GM23338 (cell line): ENCODE results near the gene TIMP3. TPM values are rescaled to one million over a fixed set of nuclear protein-coding genes. Genes with fewer than 3 reads are reported as not detected.

Source experiments
- ATAC-seq: fragments of 200-7000 bp; cut with Tn5 transposase; 3 replicates; pipeline ENCODE4 v1.9.1; 2020
- DNase-seq: peaks from one replicate; pipeline ENCODE4 v3.0.0-alpha.2; 2015; ENCODE audit warnings: low spot score
- H2AFZ ChIP-seq: fragments of 200-600 bp; sonication (generic); 2 replicates; pipeline ENCODE4 v1.8.0; 2016; ENCODE audit warnings: antibody characterized with exemption, mild to moderate bottlenecking, moderate library complexity
- H3F3A ChIP-seq: fragments of 200-600 bp; sonication (generic); replicated peaks from 2 replicates; pipeline ENCODE4 v1.8.0; 2017; ENCODE audit warnings: antibody characterized with exemption, mixed run types, low read depth
- H3K27ac ChIP-seq: fragments of 200-600 bp; sonication (generic); 2 replicates; pipeline ENCODE4 v1.6.1; 2016; ENCODE audit warnings: low read depth
- H3K27me3 ChIP-seq: fragments of 200-600 bp; sonication (generic); 2 replicates; pipeline ENCODE4 v1.8.0; 2016; ENCODE audit warnings: mild to moderate bottlenecking, mixed run types, moderate library complexity; ENCODE audit not compliant: insufficient read depth
- H3K36me3 ChIP-seq: fragments of 200-600 bp; sonication (generic); 2 replicates; pipeline ENCODE4 v1.8.0; 2016; ENCODE audit warnings: mild to moderate bottlenecking; ENCODE audit not compliant: insufficient read depth
- H3K4me1 ChIP-seq: fragments of 200-600 bp; sonication (generic); 2 replicates; pipeline ENCODE4 v1.8.0; 2016; ENCODE audit warnings: mild to moderate bottlenecking, moderate library complexity; ENCODE audit not compliant: insufficient read depth
- H3K4me2 ChIP-seq: fragments of 200-600 bp; sonication (generic); 2 replicates; pipeline ENCODE4 v1.7.1; 2017; ENCODE audit warnings: mixed run types
- H3K4me3 ChIP-seq: fragments of 200-600 bp; sonication (generic); 2 replicates; pipeline ENCODE4 v1.6.1; 2016; ENCODE audit warnings: mixed run types
- H3K79me2 ChIP-seq: fragments of 200-600 bp; sonication (generic); replicated peaks from 2 replicates; pipeline ENCODE4 v1.8.0; 2017; ENCODE audit warnings: mild to moderate bottlenecking; ENCODE audit not compliant: insufficient read depth
- H3K9me2 ChIP-seq: fragments of 200-600 bp; sonication (generic); 2 replicates; pipeline ENCODE4 v1.8.0; 2017; ENCODE audit not compliant: insufficient read depth
- H4K20me1 ChIP-seq: fragments of 200-600 bp; sonication (generic); replicated peaks from 2 replicates; pipeline ENCODE4 v1.8.0; 2017; ENCODE audit warnings: mild to moderate bottlenecking; ENCODE audit not compliant: insufficient read depth
- H3K27ac Mint-ChIP-seq: 2 replicates; pipeline ENCODE4 v1.8.0; 2020; ENCODE audit warnings: inconsistent platforms, mild to moderate bottlenecking, moderate library complexity, mixed read lengths
- H3K27me3 Mint-ChIP-seq: 3 replicates; pipeline ENCODE4 v1.8.0; 2022; ENCODE audit warnings: low read depth, mild to moderate bottlenecking, moderate library complexity, mixed read lengths, inconsistent platforms; ENCODE audit not compliant: insufficient read depth, poor library complexity
- H3K36me3 Mint-ChIP-seq: 3 replicates; pipeline ENCODE4 v1.8.0; 2021; ENCODE audit warnings: low read depth, mild to moderate bottlenecking, inconsistent platforms, moderate library complexity, mixed read lengths
- H3K4me1 Mint-ChIP-seq: 3 replicates; pipeline ENCODE4 v1.8.0; 2020; ENCODE audit warnings: mild to moderate bottlenecking, inconsistent platforms, mixed read lengths
- H3K4me3 Mint-ChIP-seq: 3 replicates; pipeline ENCODE4 v1.8.0; 2021; ENCODE audit warnings: moderate library complexity, mild to moderate bottlenecking, inconsistent platforms, mixed read lengths
- H3K9me3 Mint-ChIP-seq: 3 replicates; pipeline ENCODE4 v1.8.0; 2020; ENCODE audit warnings: moderate library complexity, mild to moderate bottlenecking, inconsistent platforms, mixed read lengths
- CREB1 ChIP-seq: fragments of 250-450 bp; sonication (Bioruptor Pico); IDR thresholded peaks from 2 replicates; pipeline ENCODE4 v1.5.0; 2020; ENCODE audit warnings: low read depth, mild to moderate bottlenecking, moderate library complexity
- EZH2phosphoT487 ChIP-seq: fragments of 200-600 bp; sonication (generic); IDR thresholded peaks from one replicate; pipeline ENCODE4 v1.8.1; 2018; ENCODE audit warnings: antibody characterized with exemption; ENCODE audit not compliant: unreplicated experiment
- JUNB ChIP-seq: IDR thresholded peaks from one replicate; pipeline ENCODE4 v1.6.1; 2016; ENCODE audit warnings: antibody characterized with exemption; ENCODE audit not compliant: unreplicated experiment
- NANOG ChIP-seq: IDR thresholded peaks from 2 replicates; pipeline ENCODE4 v1.6.1; 2016; ENCODE audit warnings: antibody characterized with exemption, borderline replicate concordance
- POLR2AphosphoS5 ChIP-seq: IDR thresholded peaks from 2 replicates; pipeline ENCODE4 v1.6.1; 2016; ENCODE audit warnings: antibody characterized with exemption, low read depth
- ZNF114 ChIP-seq: fragments of 250-450 bp; sonication (Bioruptor Pico); IDR thresholded peaks from 2 replicates; pipeline ENCODE4 v1.5.0; 2020; ENCODE audit warnings: mild to moderate bottlenecking, moderate library complexity
- ZNF331 ChIP-seq: fragments of 250-450 bp; sonication (Bioruptor Pico); IDR thresholded peaks from 2 replicates; pipeline ENCODE4 v1.5.0; 2020; ENCODE audit warnings: low read depth, mild to moderate bottlenecking, moderate library complexity
- polyA plus RNA-seq: library from polyadenylated mRNA; unstranded; fragments of >200 nt; fragmentation: Nextera tagmentation; extraction: Ambion mirVana; gene quantifications from 2 replicates; pipeline ENCODE4 v1.2.1, GENCODE V29; 2016
- total RNA-seq: library from RNA; depleted of rRNA; stranded (reverse); fragments of >200 nt; shearing (Covaris generic); gene quantifications from 2 replicates; pipeline ENCODE4 v1.2.3, GENCODE V29; 2014
- TF ChIP-seq, protein P1 (sequence below), 2 experiments: fragments of 200-600 bp in 1 of 2; sonication (generic) in 1 of 2; conservative IDR thresholded peaks; 2 replicates each; pipeline versions ENCODE4 v1.5.1 to v1.6.1; 2016 to 2017; ENCODE audit warnings: antibody characterized with exemption in 2 of 2, low read depth in 2 of 2, mild to moderate bottlenecking in 2 of 2, moderate library complexity in 1 of 2
- TF ChIP-seq, protein P2 (sequence below): IDR thresholded peaks from 2 replicates; pipeline ENCODE4 v1.6.1; 2016; ENCODE audit warnings: antibody characterized with exemption

The TIMP3 gene
- total and polyA plus RNA-seq, 2 experiments from 2014 or later, result 1.4 to 4.3 TPM

DNA sequence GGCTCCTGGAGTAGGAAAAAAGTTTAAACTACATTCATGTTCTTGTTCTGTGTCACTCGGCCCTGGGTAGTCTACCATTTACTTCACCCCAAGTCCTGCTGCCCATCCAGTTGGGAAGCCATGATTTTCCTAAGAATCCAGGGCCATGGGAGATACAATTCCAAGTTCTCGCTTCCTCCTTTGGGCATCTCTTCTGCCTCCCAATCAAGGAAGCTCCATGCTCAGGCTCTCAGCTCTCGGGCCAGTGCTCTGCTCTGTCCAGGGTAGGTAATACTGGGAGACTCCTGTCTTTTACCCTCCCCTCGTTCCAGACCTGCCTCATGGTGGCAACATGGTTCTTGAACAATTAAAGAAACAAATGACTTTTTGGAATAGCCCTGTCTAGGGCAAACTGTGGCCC lies 60.6 kb downstream of the TIMP3 start:
- Mint-ChIP-seq H3K4me1 (peaks cover 6% of the 10 kb centered on the region; the same call in 1 of the 3 replicates), H3K27me3 (no peaks in the 10 kb centered on the region), H3K4me3 (no peak overlapping the region), H3K36me3 (peaks cover 19% of the 10 kb centered on the region; the same call in 2 of the 3 replicates), H3K9me3 (no peaks in the 10 kb centered on the region), H3K27ac (no peak overlapping the region)
- Histone ChIP-seq H3K4me3 (no peak overlapping the region), H3F3A (no peaks in the 10 kb centered on the region), H3K27me3 (no peaks in the 10 kb centered on the region), H3K36me3 (peaks cover 13% of the 10 kb centered on the region), H3K79me2 (no peaks in the 10 kb centered on the region), H2AFZ (no peak overlapping the region), H3K9me2 (no peaks in the 10 kb centered on the region), H3K4me1 (no peaks in the 10 kb centered on the region), H3K4me2 (no peak overlapping the region), H3K27ac (no peak overlapping the region), H4K20me1 (peaks cover 11% of the 10 kb centered on the region)
- ATAC-seq (no peak), DNase-seq (no peak)
- TF ChIP-seq, protein P1, sequence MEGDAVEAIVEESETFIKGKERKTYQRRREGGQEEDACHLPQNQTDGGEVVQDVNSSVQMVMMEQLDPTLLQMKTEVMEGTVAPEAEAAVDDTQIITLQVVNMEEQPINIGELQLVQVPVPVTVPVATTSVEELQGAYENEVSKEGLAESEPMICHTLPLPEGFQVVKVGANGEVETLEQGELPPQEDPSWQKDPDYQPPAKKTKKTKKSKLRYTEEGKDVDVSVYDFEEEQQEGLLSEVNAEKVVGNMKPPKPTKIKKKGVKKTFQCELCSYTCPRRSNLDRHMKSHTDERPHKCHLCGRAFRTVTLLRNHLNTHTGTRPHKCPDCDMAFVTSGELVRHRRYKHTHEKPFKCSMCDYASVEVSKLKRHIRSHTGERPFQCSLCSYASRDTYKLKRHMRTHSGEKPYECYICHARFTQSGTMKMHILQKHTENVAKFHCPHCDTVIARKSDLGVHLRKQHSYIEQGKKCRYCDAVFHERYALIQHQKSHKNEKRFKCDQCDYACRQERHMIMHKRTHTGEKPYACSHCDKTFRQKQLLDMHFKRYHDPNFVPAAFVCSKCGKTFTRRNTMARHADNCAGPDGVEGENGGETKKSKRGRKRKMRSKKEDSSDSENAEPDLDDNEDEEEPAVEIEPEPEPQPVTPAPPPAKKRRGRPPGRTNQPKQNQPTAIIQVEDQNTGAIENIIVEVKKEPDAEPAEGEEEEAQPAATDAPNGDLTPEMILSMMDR (conservative IDR thresholded peaks at IDR 0.05; ENCODE audit: low read depth in 2 of 2), result no peak
- TF ChIP-seq EZH2phosphoT487, result no peak
- TF ChIP-seq JUNB, result no peak
- TF ChIP-seq CREB1, result no peak
- no peak for TF ChIP-seq NANOG
- TF ChIP-seq, protein P2, sequence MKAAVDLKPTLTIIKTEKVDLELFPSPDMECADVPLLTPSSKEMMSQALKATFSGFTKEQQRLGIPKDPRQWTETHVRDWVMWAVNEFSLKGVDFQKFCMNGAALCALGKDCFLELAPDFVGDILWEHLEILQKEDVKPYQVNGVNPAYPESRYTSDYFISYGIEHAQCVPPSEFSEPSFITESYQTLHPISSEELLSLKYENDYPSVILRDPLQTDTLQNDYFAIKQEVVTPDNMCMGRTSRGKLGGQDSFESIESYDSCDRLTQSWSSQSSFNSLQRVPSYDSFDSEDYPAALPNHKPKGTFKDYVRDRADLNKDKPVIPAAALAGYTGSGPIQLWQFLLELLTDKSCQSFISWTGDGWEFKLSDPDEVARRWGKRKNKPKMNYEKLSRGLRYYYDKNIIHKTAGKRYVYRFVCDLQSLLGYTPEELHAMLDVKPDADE, result no peak
- no peak for TF ChIP-seq POLR2AphosphoS5

DNA sequence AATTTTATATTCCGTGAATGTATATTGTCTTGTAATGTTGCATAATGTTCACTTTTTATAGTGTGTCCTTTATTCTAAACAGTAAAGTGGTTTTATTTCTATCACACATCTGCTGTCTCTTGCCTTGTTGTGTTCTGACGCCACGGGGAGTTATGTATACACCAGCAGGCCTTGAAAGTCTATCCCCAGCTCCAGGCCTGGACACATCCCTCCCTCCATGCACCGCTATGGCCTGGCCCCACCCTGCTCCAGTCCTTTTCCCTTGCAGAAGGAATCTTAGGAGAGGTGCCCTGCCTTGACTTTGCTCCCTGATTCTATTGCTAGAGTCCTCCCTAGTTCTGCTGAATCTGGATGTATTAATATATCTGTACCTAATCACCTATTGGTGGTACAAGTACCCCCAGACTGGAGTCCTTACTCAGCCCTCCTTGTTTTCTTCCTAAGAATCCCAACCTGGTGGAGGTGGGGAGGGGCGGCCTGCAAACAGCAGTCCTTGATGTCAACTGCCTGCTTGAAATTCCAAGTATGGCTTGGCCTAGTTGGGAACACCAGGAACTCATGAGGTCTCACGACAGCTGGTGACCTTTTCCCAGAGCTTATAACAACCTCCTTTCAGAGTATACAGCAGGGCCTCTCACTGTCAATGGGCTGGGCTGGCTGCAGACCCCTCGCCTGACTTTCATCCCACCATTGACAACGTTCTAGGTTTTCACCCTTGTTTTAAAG lies 61.6 kb downstream of the TIMP3 start:
- Histone ChIP-seq H2AFZ (no peak overlapping the region), H3K9me2 (no peaks in the 10 kb centered on the region), H3K4me1 (no peaks in the 10 kb centered on the region), H3K27me3 (no peaks in the 10 kb centered on the region), H3K4me3 (no peak overlapping the region), H3K79me2 (no peaks in the 10 kb centered on the region), H3F3A (no peaks in the 10 kb centered on the region), H3K27ac (no peak overlapping the region), H4K20me1 (peaks cover 11% of the 10 kb centered on the region; the same call in 1 of the 2 replicates), H3K36me3 (peaks cover 13% of the 10 kb centered on the region), H3K4me2 (no peak overlapping the region)
- Mint-ChIP-seq H3K4me3 (no peak overlapping the region), H3K36me3 (peaks cover 18% of the 10 kb centered on the region; the same call in 2 of the 3 replicates), H3K4me1 (peaks cover 6% of the 10 kb centered on the region; the same call in 1 of the 3 replicates), H3K9me3 (no peaks in the 10 kb centered on the region), H3K27ac (no peak overlapping the region), H3K27me3 (no peaks in the 10 kb centered on the region)
- DNase-seq (no peak), ATAC-seq (no peak)
- TF ChIP-seq JUNB (no peak), ZNF331 (CRISPR knock-in tag) (no peak), POLR2AphosphoS5 (no peak), CREB1 (no peak), EZH2phosphoT487 (no peak), ZNF114 (CRISPR knock-in tag) (no peak)
- TF ChIP-seq, protein P1 (conservative IDR thresholded peaks at IDR 0.05; ENCODE audit: low read depth in 2 of 2), result no peak
